Activated CD8-positive, alpha-beta memory T cell treated with anti-CD3 and anti-CD28 coated beads for 1 hour (primary cell): Measurements from ENCODE around the gene DUOXA2.
"Not testable (repeated sequence)": the region's sequence is repeated elsewhere in the genome, so short reads cannot be mapped to it uniquely, and the experiment has no call there.

Experiments used
- DNase-seq, 2 donors: peaks; one replicate each; pipeline ENCODE4 v3.0.0-alpha.2; 2020; ENCODE audit warnings: low read depth in 1 of 2; ENCODE audit errors: extremely low read depth in 1 of 2

The DUOXA2 gene

GRCh38 chr15:45114076-45114750, at the start of gene DUOXA2, which contains the start of gene DUOX2:
TSS of gene DUOXA2 (plus strand) at chr15:45114326. CDS start at chr15:45114606, 280 bp downstream.
TSS of gene DUOX2 (minus strand) at chr15:45114172. CDS start at chr15:45113411, 761 bp downstream.
- no peak for DNase-seq

DNA sequence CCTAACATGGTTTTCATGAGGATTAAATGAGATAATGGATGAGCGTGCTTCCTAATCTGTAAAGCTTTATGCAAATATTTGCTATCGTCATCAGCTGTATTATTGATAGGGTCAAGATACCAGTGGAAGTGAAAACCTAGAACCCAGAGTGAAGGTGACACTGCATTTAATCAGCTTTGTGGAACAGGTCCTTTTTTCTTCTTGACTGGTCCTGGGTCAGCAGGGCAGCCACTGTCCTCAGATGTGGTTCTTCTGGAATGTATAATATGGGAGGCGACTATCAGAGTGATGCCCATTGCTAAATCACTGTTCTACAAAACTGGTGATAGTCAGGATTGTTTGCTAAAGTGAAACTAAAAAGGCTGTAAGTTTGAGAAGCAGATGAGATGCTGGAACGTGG, 49.7 kb upstream of the DUOXA2 start:
- DNase-seq: no peak

DNA sequence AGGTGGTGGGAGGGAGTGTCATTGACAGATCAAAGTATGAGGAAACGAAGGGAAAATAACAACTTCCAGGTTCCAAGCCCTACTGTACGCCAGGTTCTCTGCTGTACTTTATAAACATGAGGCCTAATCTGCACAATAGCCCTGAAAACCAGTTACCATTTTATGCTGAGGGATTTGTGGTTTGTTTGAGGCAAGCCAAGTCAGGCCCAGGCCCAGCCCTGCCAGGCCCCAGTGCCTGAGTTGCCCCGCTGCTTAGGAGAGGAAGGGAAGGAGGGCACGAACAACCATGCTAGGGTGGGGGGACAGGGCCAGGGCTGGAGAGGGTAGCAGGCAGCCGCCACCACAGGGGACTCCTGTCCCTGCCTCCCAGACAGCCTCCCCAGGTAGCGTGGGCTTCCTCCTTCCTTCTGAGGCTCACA, 44.2 kb upstream of the DUOXA2 start:
- not testable (repeated sequence) for DNase-seq

GRCh38 chr15:45073602-45074001, 40.5 kb upstream of the DUOXA2 start:
- DNase-seq: not testable (repeated sequence)

DNA sequence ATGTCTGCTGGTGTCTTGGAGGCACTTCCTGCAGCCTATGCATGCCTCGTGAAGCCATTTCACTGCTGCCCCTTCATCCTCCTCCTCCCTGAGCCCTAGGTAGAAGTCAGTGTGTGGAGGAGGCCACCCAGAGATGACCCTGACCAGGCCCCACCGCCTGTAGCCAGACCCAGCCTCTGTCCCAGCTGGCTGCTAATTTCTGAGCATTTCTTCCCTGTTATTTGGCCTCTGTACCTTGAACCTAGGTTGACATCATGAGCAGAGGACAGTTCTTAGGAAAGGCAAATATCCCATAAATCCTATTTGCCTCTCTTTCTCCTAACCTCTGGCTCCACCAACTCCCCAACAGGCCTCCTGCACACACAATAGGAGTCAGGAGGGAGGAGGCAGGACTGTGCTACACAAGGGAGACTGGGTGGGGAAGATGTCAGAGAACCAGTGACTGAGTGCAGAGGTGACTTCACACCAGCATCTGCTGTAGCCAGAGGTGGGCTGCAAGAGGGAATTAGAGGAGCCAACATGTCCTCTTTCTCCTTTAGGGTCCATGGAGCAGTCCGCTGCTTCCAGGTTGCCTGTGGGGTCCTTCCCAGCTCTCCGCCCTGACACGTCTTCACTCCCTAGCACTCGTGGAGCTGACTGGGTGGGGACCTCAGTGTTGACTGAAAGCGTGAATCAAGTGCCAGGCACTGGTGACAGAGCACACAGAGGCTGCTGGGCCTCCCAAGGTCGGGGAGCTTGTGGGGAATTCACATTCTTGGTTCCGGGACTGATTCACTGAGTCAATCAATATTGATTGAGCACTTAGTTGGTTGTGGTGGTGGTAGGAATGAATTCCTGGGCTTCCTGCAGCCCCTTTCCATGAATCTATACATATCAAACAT, 38.4 kb upstream of the DUOXA2 start:
- DNase-seq: not testable (repeated sequence)

DNA sequence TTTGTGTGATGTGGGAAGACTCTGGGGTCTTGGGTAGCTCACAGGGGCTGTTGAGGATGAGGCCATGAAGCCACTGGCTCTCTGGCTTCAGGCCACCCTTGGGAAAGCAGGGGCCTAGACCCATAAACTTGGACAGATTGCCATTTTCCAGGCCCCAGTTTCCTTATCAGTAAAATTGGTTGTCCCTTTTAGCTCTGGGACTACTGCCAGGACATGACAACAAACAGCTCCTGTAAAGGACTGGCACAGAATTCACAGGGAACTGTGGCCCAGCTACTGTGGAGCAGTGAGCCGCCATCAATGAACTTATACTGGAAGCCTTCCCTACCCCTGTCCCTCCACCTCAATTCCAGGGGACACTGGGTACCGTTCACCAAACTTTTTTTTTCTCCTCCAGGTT, 36.7 kb upstream of the DUOXA2 start:
- DNase-seq: not testable (repeated sequence)

DNA sequence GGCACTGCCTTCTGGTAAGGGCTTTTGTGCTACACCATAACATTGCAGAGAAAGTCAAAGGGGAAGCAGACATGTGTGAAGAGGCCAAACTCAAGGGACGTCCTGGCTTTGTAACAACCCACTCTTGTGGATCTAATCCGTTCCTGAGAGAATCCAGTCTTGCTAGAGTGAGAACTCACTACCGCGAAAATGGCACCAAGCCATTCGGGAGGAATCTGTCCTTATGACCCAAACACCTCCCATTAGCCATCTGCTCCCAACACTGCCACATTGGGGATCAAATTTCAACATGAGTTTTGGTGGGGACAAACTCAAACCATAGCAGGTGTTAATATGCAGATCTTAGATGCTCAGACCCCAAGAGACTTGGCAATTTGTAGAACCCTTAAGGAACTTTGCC, 34.9 kb upstream of the DUOXA2 start:
- DNase-seq: not testable (repeated sequence)

- not testable (repeated sequence) for DNase-seq
These were observed 34.4 kb upstream of the DUOXA2 start for GRCh38 chr15:45079628-45080246.

- DNase-seq: not testable (repeated sequence)
These were observed 33.5 kb upstream of the DUOXA2 start for GRCh38 chr15:45080593-45080992.

- not testable (repeated sequence) for DNase-seq
These were observed 31.7 kb upstream of the DUOXA2 start for GRCh38 chr15:45082412-45082811.

- DNase-seq: no peak
These were observed 30.9 kb upstream of the DUOXA2 start for GRCh38 chr15:45083223-45083622.

- no peak for DNase-seq
These were observed 30.0 kb upstream of the DUOXA2 start for GRCh38 chr15:45084163-45084562.

DNA sequence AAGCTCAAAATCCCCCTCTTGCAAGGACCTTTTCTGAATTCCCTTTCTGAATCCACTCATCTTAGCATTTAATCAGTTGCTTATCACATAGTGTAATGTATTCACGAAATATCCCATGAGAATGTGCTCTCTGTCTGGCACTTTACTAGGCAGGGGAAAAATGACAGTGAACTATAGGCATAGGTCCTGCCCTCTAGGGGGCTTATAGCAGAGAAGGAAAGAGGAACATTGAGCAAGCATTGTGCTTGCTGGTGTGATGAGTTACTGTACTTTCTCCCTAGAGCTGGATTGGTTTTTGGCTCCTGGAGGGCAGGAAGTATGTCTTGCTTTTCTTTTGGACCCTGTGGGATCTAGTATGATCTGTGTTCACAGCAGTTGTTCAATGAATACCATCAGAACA, 26.6 kb upstream of the DUOXA2 start:
- DNase-seq: no peak

- DNase-seq: no peak
These were observed 25.1 kb upstream of the DUOXA2 start for GRCh38 chr15:45088801-45089711.

- DNase-seq: no peak
These were observed 24.3 kb upstream of the DUOXA2 start for GRCh38 chr15:45089712-45090373.

DNA sequence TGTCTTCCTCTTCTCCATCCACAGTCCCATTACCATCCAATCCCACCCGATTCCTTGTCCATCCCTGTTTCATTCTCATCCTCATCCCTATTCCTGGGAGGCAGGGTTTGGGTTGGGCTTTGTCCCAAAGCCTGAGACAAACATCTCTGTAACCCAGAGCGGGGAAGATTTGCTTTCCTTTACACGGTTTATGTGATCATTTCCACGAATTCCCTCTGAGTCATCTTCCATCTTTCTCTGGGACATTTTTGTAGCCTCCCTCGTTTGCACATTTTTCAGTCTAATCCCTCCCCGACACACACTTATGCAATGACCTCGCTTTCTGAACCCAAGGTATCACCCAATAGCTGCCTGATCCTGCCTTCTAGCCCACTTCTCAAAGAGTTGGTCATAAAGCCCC, 23.0 kb upstream of the DUOXA2 start:
- no peak for DNase-seq

GRCh38 chr15:45091576-45091975, 22.6 kb upstream of the DUOXA2 start:
- DNase-seq: no peak

DNA sequence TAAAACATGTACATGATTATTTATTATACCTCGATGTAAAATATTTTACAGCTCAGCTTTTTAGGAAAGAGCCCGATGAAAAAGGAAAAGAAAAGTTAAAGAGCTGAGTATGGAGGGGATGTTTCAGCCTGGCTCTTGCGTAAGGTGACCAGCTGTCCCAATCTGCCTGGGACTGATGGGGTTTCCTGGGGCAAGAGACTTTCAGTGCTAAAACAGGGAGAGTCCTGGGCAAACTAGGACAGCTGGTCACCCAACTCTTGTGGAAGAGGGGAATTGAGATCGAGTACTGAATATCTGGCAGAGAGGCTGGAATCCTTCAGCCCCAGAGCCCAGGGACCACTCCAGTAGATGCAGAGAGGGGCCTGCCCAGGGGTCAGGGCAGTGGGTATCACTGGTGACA, 21.1 kb upstream of the DUOXA2 start:
- no peak for DNase-seq

DNA sequence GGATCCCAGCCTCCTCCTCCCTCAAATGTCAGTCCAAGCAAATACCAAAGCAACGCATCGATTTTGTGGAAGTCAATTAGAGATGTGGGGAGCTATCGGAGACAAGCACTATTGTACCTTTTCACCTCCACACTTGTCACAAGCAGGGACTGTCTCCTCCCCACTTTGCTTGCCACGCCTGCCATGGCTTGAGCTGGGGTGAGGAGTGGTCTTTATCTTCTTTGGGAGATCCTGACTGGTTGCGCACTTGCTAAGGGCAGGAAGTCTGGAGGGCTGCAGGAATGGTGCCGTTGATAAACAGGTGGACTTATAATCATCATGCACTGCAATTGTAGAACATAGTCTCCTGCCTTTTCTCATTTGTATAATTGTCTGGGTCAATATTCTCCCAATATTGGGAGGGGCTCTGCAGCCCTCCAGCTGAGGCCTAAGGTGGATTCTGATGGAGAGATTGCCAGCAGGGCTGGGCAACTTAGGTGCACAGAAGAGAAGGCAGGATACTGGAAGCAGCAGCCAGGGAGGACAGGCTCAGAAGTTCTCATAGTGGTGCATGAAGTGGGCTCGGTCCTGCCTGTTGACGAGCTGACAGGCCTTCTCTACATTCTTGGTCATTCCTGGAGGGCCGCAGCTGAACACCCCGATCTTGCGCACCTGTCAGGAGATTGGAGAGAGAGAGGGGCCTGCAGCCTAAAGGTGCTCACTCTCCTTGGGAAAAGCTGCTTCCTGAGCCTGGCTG, 20.3 kb upstream of the DUOXA2 start:
- no peak for DNase-seq
